Measurements from ENCODE around the gene HGF.

The HGF gene

DNA sequence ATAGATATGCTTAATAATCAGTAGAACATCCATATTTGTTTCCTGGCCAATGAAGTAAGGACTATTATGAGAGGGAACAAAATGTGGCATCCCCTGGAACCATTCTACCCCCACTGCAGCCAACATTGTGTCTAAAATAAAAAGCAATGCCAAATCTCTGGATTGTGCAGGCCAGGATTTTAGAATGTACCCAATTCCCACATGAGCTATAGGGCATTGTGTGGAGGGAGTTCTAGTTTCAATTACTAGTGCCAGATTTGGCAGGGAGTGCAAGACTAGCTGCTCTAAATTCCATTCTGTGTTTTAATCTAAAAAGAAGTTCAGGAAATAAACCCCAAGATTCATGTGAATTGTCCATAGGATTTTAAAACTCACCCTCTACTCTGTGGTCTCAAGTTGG lies 112.3 kb downstream of the HGF start:
- Histone ChIP-seq H4K91ac (ENCODE audit: low read length) (no peak overlapping the region), H2AFZ (ENCODE audit: low read depth, low read length) (no peak overlapping the region), H2BK120ac (ENCODE audit: low read depth, low read length) (no peak overlapping the region), H3K4ac (ENCODE audit: low read depth in 1 of 2, low read length in 2 of 2) (no peak overlapping the region), H3K27me3 (ENCODE audit: control insufficient read depth in 1 of 2, insufficient read depth in 1 of 2, low read length in 2 of 2) (no peaks in the 10 kb centered on the region), H3K4me3 (ENCODE audit: insufficient read depth in 1 of 2, low read depth in 1 of 2, low read length in 2 of 2) (no peak overlapping the region), H3K4me1 (ENCODE audit: control insufficient read depth, insufficient read depth, low read depth, low read length) (no peaks in the 10 kb centered on the region), H3K27ac (ENCODE audit: low read length, poor library complexity, severe bottlenecking) (no peak overlapping the region), H2AK5ac (ENCODE audit: low read length, severe bottlenecking) (no peak overlapping the region), H3K9ac (ENCODE audit: low read length) (no peak overlapping the region), H2BK15ac (ENCODE audit: low read depth, poor library complexity, severe bottlenecking) (no peak overlapping the region), H3K18ac (ENCODE audit: low read depth in 1 of 2, low read length in 2 of 2) (no peak overlapping the region), H4K8ac (ENCODE audit: low read length) (no peak overlapping the region), H3K4me2 (ENCODE audit: low read length, poor library complexity, severe bottlenecking) (no peak overlapping the region), H3K36me3 (ENCODE audit: control insufficient read depth in 1 of 2, insufficient read depth in 2 of 2, low read depth in 1 of 2, low read length in 2 of 2) (no peaks in the 10 kb centered on the region), H2BK12ac (ENCODE audit: low read length in 2 of 2) (no peak overlapping the region), H3K9me3 (ENCODE audit: control insufficient read depth, low read length) (peaks cover 20% of the 10 kb centered on the region), H3K79me1 (replicated peaks; ENCODE audit: low read length, poor library complexity, severe bottlenecking) (no peaks in the 10 kb centered on the region), H3K14ac (ENCODE audit: low read length in 2 of 2) (no peak overlapping the region), H2BK5ac (ENCODE audit: low read depth, low read length, poor library complexity, severe bottlenecking) (no peak overlapping the region), H3K23ac (ENCODE audit: low read length in 2 of 2) (no peak overlapping the region)
- DNase-seq, result no peak

DNA sequence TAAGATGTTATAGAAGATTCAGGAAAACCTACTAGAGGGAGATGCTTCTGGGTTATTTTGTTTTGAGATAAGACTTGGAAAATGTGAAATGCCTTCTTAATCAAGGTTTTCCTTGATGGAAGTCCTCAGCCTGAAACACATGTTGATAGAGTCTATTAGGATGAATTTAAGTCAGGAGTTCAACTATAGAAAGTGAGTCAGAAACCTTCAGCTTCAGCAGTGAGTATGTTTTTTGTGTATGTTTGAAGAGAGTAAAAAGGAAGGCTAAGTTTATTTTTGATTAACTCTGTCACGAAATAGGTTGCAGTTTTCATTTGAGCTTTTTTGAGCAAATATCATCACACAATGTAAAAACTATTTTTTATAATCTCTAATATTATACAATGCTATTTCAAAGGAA lies 114.6 kb downstream of the HGF start:
- H4K8ac ChIP-seq (ENCODE audit: low read length), result no peak overlapping the region
- H3K23ac ChIP-seq (ENCODE audit: low read length in 2 of 2), result no peak overlapping the region
- DNase-seq, result no peak
- H3K79me1 ChIP-seq (replicated peaks; ENCODE audit: low read length, poor library complexity, severe bottlenecking), result no peaks in the 10 kb centered on the region
- no peaks in the 10 kb centered on the region for H3K4me1 ChIP-seq (ENCODE audit: control insufficient read depth, insufficient read depth, low read depth, low read length)
- no peak overlapping the region for H2BK15ac ChIP-seq (ENCODE audit: low read depth, poor library complexity, severe bottlenecking)
- H2BK120ac ChIP-seq (ENCODE audit: low read depth, low read length), result no peak overlapping the region
- no peak overlapping the region for H4K91ac ChIP-seq (ENCODE audit: low read length)
- H3K4ac ChIP-seq (ENCODE audit: low read depth in 1 of 2, low read length in 2 of 2), result no peak overlapping the region
- H3K9me3 ChIP-seq (ENCODE audit: control insufficient read depth, low read length), result peaks cover 36% of the 10 kb centered on the region
- no peaks in the 10 kb centered on the region for H3K27me3 ChIP-seq (ENCODE audit: control insufficient read depth in 1 of 2, insufficient read depth in 1 of 2, low read length in 2 of 2)
- H3K14ac ChIP-seq (ENCODE audit: low read length in 2 of 2), result no peak overlapping the region
- H3K18ac ChIP-seq (ENCODE audit: low read depth in 1 of 2, low read length in 2 of 2), result no peak overlapping the region
- no peak overlapping the region for H2AK5ac ChIP-seq (ENCODE audit: low read length, severe bottlenecking)
- H3K36me3 ChIP-seq (ENCODE audit: control insufficient read depth in 1 of 2, insufficient read depth in 2 of 2, low read depth in 1 of 2, low read length in 2 of 2), result no peaks in the 10 kb centered on the region
- no peak overlapping the region for H3K9ac ChIP-seq (ENCODE audit: low read length)
- H2AFZ ChIP-seq (ENCODE audit: low read depth, low read length), result no peak overlapping the region
- no CpG with 5 or more reads among the region's 1 CpG for WGBS
- no peak overlapping the region for H3K27ac ChIP-seq (ENCODE audit: low read length, poor library complexity, severe bottlenecking)
- H3K4me2 ChIP-seq (ENCODE audit: low read length, poor library complexity, severe bottlenecking), result no peak overlapping the region
- no peak overlapping the region for H2BK5ac ChIP-seq (ENCODE audit: low read depth, low read length, poor library complexity, severe bottlenecking)
- no peak overlapping the region for H2BK12ac ChIP-seq (ENCODE audit: low read length in 2 of 2)
- no peak overlapping the region for H3K4me3 ChIP-seq (ENCODE audit: insufficient read depth in 1 of 2, low read depth in 1 of 2, low read length in 2 of 2)

DNA sequence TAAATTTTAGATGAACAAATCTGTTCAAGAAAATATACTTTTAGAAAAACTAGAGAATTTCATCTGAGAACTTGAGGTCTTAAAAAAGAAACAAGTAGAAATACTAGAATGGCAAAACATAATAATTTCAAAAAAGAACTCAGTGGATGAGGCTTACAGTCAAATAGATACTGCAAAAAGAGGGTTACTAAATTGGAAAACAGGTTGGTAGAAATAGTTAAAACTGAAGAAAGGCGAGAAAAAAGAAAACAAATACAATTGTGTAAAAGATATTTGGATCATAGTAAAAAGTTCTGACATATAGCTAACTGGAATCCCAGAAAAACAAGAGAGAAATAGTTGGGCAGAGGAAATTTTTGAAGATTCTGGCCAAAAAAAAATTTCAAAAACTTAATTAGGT lies 117.6 kb downstream of the HGF start:
- Histone ChIP-seq H3K9me3 (ENCODE audit: control insufficient read depth, low read length) (peaks cover 36% of the 10 kb centered on the region), H2AFZ (ENCODE audit: low read depth, low read length) (no peak overlapping the region), H3K4me3 (ENCODE audit: insufficient read depth in 1 of 2, low read depth in 1 of 2, low read length in 2 of 2) (no peak overlapping the region), H2BK12ac (ENCODE audit: low read length in 2 of 2) (no peak overlapping the region), H3K14ac (ENCODE audit: low read length in 2 of 2) (no peak overlapping the region), H3K4ac (ENCODE audit: low read depth in 1 of 2, low read length in 2 of 2) (no peak overlapping the region), H3K4me2 (ENCODE audit: low read length, poor library complexity, severe bottlenecking) (no peak overlapping the region), H2BK5ac (ENCODE audit: low read depth, low read length, poor library complexity, severe bottlenecking) (no peak overlapping the region), H3K18ac (ENCODE audit: low read depth in 1 of 2, low read length in 2 of 2) (no peak overlapping the region), H3K27ac (ENCODE audit: low read length, poor library complexity, severe bottlenecking) (no peak overlapping the region), H3K23ac (ENCODE audit: low read length in 2 of 2) (no peak overlapping the region), H3K36me3 (ENCODE audit: control insufficient read depth in 1 of 2, insufficient read depth in 2 of 2, low read depth in 1 of 2, low read length in 2 of 2) (no peaks in the 10 kb centered on the region), H3K27me3 (ENCODE audit: control insufficient read depth in 1 of 2, insufficient read depth in 1 of 2, low read length in 2 of 2) (no peaks in the 10 kb centered on the region), H2BK120ac (ENCODE audit: low read depth, low read length) (no peak overlapping the region), H4K91ac (ENCODE audit: low read length) (no peak overlapping the region), H2BK15ac (ENCODE audit: low read depth, poor library complexity, severe bottlenecking) (no peak overlapping the region), H3K79me1 (replicated peaks; ENCODE audit: low read length, poor library complexity, severe bottlenecking) (no peaks in the 10 kb centered on the region), H3K4me1 (ENCODE audit: control insufficient read depth, insufficient read depth, low read depth, low read length) (no peaks in the 10 kb centered on the region), H4K8ac (ENCODE audit: low read length) (no peak overlapping the region), H3K9ac (ENCODE audit: low read length) (no peak overlapping the region), H2AK5ac (ENCODE audit: low read length, severe bottlenecking) (no peak overlapping the region)
- no peak for DNase-seq
- 88% methylated on average over 1 of the region's 1 CpG for WGBS
